GM18858 (cell line): Measurements from ENCODE around the gene PDE10A.
"Not testable (repeated sequence)": the region's sequence is repeated elsewhere in the genome, so short reads cannot be mapped to it uniquely, and the experiment has no call there.

Experiments
- ATAC-seq: cut with Tn5 transposase; IDR thresholded peaks from one replicate; pipeline ENCODE4 v1.9.1; 2021; ENCODE audit not compliant: unreplicated experiment

The PDE10A gene

DNA sequence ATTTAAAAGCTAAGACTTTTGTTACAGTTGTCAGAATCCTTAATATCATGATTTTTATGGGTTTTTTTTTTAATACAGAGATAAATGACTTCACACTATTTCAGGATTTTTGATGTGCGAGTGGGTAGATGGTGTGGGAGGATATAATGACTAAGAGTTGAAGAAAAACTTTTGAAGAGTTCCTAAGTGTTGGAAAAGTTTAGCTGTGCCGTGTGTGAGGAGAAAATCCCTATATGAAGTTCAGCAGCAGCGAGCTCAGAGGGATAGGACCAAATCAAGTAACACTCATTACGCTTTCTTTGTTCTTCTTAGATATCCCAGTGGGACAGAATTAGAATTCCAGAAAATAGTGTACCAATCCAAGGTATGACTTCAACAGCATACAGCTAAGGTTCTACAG is 34.1 kb downstream of the PDE10A start:
- no peak for ATAC-seq

DNA sequence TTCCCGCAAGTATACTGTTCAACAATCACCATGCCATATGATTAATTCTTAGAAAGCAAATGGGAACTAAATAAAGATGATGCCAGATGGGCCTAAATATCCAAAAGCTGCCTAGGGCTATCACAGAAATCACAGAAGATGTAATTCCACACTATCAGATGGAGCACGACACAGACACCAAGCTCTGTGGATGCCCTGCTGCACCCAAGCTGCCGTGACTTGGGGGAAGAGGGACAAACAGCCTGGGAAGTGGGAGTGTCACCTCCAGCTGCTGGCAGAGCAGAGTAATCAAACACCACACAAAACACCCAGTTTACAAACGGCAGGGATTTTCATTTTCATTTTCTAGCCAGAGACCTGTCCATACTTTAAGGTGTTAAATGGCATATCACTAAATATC is 35.7 kb downstream of the PDE10A start:
- no peak for ATAC-seq

DNA sequence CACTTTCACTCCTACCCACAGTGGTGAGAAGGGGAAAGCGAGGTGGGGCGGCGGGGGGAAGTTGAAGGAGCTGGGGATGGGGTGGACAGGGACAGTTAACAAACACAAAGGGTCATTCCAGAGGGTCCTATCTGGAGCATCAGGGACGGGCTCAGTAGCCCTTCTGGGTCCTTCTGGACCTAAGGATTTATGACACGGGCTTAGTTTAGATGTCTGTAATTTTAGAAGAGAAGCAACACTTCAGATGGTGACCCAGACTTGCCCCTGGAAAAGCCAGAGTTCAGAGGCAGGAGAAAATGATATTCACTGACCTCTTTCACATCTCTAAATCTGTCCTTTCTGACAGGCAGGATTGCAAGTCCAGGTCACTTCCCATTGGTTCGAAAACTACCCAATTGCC is 36.3 kb downstream of the PDE10A start:
- no peak for ATAC-seq

DNA sequence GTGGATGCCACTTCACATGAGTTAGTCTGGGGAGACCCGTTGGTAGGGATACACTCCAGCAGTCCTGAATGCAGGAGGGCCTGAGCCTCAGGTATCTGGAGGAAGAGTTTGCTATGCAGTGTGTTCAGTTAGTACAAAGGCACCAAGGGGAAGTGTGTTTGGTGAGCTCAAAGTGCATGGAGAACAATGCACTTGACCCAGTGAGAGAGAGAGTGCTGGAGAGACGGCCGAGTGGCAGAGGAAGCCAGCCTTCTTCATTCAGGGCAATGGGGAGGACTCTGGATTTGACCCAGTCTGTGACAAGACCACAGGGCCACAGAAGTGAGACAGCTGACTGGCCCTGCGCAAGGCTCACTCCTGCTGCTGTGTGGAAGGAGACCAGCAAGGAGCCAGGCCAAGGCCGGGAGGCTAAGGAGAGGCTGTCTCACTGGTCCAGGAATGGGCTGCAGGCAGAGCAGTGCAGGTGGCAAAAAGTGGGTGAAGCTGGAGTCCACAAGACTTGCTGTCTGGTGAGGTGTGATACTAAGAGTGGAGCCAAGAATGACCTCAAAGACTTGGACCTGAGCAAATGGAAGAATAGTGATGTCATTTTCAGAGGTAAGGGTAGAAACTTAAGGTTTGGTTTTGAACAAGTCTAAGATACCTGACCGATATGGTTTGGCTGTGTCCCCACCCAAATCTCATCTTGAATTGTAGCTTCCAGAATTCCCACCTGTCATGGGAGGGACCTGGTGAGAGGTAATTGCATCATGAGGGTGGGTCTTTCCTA is 38.0 kb downstream of the PDE10A start:
- no peak for ATAC-seq

DNA sequence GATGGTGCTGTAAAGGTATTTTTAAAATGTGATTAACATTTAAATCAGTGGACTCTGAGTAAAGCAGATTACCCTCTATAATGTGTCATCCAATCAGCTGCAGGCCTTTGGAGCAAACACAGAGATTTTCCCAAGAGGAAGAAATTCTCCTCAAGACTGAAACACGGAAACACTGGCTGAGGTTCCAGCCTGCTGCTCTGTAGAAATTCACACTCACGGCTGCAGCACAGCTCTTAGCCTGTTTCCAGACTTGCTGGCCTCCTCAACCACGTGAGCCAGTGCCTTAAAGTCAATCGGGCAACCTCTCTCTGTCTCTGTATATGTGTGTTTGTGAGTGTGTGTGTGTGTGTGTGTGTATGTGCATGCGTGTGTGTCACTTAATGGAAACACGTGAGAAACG is 41.1 kb downstream of the PDE10A start:
- ATAC-seq, result no peak

DNA sequence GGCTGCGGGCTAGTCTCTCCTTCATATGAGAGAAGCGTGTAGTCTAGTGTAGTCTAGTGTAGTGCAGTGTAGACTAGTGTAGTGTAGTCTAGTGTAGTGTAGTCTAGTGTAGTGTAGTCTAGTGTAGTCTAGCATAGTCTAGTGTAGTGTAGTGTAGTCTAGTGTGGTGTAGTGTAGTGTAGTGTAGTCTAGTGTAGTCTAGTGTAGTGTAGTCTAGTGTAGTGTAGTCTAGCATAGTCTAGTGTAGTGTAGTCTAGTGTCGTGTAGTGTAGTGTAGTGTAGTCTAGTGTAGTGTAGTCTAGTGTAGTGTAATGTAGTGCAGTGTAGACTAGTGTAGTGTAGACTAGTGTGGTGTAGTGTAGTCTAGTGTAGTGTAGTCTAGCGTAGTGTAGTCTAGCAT is 44.1 kb downstream of the PDE10A start:
- ATAC-seq, result not testable (repeated sequence)

DNA sequence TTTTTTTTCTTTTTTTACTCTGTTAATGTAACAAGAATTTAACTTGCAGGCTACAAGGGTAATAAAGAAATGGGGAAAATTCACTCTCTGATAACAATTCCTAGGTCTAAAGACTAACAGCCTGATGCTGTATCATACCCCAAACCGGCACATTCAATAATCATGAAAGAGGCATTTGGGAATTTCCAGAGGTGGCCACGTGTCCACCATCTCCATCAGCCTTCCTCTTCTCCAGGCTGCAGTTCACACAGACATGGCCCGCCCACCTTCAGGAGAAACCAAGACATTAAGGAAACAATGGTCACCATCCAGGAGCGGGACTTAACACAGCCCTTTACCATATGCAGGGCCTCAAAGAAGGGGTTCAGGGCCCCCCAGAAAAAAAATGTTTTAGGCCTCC is 44.8 kb downstream of the PDE10A start:
- ATAC-seq, result no peak

DNA sequence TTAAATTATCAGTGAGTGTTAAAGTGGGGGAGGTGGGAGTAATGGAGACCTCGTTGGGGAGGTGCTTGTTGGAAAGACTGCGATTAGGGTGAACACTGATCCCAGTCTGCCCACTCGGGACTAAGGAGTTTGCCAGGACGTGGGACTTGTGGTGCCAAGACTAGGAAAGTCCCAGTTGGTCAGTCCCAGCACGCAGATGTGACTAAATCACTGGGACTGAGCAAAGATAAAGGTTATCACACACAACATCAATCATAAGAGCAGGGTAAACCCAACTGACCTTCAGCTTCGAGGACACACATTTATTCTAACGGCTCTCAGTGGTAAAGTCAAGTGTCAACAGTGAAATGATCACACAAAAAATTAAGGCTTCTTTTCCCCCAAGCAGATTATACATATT is 45.5 kb downstream of the PDE10A start:
- no peak for ATAC-seq

DNA sequence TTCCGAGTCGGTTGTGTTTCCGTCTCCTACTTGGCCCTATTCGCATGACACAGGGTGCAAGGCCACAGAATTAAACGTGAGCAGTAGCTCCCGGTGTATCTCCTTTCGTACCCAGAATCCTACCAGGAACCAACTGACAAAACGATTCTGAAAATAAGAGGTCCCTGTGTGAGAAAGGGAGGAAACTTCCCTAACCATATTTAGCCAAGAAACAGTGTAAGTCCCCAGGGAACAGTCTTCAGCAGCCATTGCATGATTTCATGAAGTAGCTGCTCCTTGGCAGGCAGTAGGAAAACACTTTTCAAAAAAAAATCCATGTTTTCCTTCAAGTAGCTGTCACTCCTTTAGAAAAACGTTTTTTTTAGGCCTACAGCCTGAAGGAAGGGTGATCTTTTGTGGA is 46.9 kb downstream of the PDE10A start:
- no peak for ATAC-seq

DNA sequence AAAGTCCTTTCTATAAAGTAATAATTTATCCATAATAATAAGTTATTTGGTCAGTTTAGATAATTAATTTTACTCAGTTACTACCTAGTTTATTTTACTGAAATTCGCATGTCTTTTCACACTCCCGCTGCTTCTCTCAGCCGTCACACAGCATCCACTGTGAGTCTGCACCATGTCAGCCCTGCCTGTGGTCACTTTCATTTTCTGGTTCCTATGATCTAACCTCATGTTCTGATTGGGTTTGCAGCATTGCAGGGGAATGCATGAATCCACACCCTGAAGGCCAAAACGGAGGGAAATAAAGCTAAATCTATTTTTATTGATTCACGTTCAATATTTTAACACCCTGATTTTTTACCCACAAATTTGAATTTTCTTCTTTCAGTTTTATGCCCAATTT is 47.4 kb downstream of the PDE10A start:
- ATAC-seq, result peak; percentile 63

DNA sequence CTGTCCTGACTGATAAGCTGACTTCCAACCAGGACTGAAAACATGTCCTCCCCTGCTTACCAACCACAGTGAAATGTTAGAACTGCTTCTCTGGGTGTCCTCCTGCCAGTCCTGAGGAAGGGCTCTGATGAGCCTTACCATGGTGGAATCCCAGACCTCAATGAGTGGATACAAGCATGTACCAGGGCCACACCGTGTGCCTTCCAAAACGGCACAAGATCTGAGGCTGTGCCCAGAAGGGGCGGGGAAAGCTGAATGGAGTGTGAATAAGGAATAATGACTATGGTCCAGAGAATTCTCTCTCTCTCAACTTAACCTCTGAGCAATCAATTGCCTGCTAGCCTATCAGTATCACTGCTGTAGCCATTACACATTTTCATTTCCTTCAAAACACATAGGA is 51.7 kb downstream of the PDE10A start:
- ATAC-seq, result no peak

DNA sequence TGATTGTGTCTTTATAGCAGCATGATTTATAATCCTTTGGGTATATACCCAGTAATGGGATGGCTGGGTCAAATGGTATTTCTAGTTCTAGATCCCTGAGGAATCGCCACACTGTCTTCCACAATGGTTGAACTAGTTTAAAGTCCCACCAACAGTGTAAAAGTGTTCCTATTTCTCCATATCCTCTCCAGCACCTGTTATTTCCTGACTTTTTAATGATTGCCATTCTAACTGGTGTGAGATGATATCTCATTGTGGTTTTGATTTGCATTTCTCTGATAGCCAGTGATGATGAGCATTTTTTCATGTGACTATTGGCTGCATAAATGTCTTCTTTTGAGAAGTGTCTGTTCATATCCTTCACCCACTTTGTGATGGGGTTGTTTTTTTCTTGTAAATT is 54.5 kb downstream of the PDE10A start:
- ATAC-seq, result not testable (repeated sequence)

DNA sequence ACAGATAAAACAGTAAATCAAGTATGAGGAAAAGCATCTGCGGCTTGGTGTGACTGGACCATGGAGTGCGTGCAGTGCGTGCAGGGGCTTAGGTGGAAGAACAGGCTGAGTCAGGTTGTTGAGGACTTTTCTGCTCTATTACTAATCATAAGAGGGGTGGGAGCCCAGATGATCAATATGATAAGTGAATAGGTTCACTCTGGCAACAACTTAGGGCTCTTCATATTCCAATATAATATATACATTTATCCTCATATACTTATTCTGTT is 56.4 kb downstream of the PDE10A start:
- no peak for ATAC-seq

DNA sequence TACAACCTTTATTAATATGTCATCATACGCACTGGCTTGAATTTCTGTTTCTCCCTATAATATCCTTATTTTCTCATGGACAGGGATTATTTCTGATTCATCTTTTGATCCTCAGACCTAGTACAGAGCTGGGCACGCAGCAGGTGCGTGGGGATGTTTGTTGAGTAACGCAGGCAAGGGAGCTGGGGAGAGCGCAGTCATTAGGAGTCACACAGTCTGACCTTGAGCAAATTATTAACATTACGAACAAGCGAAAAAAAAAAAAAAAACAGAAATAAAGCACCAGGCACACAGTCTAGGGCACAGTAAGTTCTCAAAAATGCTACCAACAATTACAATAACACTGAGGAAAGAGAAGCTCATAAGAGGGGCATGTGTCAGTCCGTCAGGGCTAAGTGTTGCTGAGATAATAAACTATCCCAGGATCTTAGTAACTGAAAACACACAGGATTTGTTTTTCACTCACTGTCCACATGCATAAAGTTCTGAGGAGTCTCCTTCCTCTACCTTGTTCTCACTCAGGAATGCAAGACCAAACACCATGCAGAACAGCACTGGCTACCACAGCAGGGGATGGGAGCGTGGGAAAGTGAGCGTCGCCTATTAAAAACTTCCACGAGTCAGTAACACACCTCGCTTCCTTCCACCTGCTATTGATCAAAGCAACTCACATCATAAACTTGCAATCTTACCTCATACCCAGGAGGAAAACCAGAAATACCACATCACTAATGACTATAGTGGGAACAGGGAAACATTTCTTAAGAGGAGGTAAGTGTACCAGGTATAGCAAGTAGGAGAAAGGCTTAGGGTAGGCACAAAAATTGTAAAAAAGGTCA is 56.9 kb downstream of the PDE10A start:
- ATAC-seq, result no peak

DNA sequence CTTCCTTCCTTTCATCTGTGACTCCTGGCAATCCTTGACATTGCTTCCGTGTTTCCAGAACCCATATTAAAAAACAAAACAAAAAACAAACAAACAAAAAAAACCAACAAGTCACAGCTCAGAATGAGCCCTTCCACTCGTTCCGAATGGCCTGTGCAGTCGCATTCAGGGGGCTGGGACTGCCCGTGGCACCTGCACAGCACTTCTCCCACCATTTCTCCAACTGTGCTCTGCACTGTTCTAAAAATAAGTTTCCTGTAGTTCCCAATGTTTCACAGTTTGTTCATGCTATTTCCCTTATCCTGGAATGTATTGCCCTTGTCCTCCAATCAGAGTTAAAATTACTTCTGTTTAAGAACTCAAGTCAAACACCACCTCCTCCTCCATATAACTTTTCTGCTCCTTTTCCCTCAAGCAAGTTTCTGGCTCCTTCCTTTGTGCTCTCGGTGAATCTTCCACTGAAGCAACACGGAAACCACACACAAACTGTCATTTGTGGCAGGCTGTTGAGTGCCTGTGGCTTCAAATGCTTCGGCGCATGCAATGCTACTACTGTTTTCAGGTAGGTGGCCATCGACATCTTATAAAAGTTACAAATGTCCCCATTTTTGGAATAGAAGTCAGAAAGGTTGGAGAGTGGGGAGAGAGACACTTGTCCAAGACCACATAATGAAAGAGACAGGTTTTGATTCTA is 57.7 kb downstream of the PDE10A start:
- ATAC-seq, result no peak

DNA sequence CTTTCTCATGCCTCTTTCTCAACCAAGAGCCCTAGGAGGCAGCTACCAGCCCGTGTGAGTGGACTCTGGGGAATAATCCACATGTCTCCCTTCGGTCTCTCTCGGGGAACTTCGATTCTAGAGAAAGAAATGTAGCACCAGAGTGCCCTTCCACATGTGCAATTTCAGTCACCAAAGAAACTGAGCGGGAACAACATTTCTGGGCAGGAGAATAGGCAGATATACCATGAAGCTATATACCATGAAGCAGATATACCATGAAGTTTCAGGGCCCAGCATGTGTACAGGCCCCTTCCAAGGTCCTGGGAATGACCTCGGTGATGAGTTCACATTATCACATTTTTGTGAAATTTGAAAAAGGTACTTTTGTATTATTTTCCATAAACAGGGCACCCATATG is 60.8 kb downstream of the PDE10A start:
- no peak for ATAC-seq

DNA sequence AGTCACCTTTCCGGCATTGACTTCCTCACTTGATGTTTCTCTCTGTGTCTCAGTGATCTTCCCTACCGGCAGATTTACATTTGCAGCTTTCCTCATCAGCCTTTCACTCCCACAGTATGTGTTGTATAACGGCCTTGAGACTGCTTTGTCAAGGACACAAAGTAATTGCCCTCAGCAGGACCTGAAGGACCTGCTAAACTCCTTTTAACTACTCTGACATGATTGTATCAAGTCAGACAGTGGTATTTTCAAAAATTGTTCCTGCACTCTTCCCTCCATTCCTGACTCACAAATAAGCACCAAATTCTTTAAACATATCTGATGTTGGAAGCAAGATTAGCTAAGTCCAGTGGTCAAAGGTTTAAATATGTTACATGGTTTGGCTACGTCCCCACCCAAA is 62.4 kb downstream of the PDE10A start:
- ATAC-seq, result no peak

DNA sequence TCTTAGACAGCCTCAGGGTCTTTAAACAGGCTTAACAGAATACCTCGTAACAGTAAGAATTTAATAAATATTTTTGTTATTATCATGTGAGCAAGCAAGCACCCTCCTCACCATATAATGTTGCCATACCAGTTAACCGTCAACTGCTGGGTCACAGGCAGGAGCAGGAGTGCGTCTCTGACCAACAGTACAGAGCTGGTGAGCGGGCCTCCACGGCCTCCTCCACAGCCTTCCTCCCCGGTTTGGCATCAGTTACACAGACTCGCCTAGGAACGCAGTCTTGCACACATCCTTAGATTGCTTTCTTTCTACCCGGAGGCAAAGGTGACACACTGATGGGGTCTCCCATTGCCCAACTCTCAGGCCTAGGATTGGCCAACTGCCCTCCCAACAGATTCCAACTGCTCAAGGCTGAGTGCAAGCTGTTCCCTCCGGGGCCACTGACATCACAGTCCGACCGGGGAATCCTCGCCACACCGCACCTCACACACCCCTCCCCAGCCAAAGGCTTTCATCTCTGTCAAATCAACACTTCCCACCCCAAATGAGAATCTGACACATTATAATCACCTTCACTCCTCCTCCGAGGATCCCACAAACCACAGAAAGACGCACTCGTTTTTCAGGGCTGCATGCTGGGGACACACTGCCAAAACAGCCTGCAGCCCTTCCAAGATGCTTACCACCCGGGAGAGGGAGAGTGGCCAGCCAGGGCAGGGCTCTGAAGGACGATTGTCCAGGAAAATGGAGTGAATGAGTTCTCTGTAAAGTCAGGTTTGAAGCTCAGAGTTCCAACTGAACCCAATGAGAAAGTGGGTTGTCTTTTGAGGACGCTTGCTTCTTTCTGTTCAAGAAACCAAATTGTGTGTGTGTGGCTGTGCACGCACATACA is 63.2 kb downstream of the PDE10A start:
- no peak for ATAC-seq

DNA sequence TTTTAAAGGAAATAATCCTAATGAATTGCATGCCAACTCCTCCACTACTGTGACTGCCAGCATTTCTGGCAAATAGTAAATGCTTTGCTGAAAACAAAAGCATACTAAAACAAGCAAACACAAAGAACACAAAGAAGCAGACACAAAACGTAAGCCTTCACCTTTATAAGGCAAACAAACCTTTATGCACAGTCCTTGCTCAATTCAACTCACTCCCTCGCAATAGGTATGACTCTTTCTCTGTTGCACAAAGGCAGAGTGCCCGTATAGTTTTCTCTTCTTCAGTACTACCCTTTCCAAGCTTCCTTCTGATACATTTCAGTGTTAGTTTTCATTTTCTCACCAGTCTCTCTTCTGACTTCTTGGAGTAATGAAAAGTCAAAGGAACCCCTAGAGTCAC is 63.9 kb downstream of the PDE10A start:
- no peak for ATAC-seq

DNA sequence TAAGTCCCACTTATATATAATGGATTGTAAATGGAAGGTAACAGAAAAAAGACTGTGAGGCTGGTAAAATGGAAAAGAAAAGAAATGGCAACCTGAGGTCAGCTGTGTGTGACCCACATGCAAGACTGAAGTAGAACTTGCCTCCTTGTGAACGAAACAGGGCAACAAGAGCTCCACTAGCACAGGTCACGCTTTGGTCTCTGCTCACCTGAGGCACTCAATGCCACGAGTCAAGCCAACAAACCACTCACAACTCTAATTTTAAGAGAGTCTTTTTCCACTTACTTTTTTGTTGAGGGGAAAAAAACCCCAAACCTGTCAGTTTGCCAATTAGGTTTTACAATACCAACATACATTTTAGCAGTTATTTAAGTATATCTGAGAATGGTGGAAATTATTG is 65.2 kb downstream of the PDE10A start:
- no peak for ATAC-seq
